Hematopoietic multipotent progenitor cell (in vitro differentiated cells): ENCODE results near the gene SKA2. TPM values are rescaled to one million over a fixed set of nuclear protein-coding genes. Genes with fewer than 3 reads are reported as not detected.
"Not testable (repeated sequence)": the region's sequence is repeated elsewhere in the genome, so short reads cannot be mapped to it uniquely, and the experiment has no call there.

Experiments
- DNase-seq, 3 donors: peaks; one replicate each; pipeline ENCODE4 v3.0.0-alpha.2; 2011 to 2015; ENCODE audit warnings: low read depth in 2 of 3, low spot score in 2 of 3
- total RNA-seq: library from RNA; depleted of rRNA; stranded (reverse); fragments of >200 nt; gene quantifications from one replicate; pipeline ENCODE4 v1.2.3, GENCODE V29; 2012

The SKA2 gene
- total RNA-seq, 1 donor: 6.2 TPM

- DNase-seq: no peak
Observed at GRCh38 chr17:59152925-59153324, 2.1 kb downstream of the SKA2 start.

DNA sequence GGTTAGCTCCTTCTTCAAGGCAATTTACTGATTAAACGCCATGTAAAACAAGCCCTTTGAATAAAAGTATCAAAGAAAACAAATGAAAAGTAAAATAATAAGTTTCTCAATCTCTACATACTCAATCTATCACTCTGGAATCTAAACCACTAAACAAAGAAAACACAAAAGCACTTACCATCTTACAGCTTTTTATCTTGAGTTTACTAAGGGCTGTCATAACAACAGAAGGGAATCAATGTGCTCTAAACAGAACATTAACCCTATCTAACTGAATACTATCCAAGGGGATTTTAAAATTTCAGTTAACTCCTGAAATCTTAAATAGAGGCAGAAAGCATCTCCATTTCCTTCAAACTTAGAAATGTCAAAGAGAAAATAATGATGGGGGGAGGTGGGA, 3.4 kb downstream of the SKA2 start:
- DNase-seq: no peak

- no peak for DNase-seq
Observed at GRCh38 chr17:59151006-59151405, 4.0 kb downstream of the SKA2 start.

- DNase-seq: peak in 1 of 3 donors; percentile 7
Observed at GRCh38 chr17:59149841-59150511, 5.0 kb downstream of the SKA2 start.

DNA sequence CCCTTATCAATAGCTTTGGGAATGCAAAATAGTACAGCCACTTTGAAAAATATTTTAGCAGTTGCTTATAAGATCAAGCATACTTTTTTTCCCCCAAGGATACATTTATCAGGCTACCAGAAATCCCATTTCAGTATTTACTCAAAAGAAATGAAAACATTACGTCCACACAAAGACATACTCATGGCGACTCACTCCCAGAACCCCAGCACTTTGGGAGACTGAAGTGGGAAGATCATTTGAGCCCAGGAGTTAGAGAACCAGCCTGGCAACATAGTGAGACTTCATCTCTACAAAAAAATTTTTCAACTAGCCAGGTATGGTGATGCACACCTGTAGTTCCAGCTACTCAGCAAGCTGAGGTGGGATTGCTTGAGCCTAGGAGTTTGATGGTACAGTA, 5.9 kb downstream of the SKA2 start:
- no peak for DNase-seq

DNA sequence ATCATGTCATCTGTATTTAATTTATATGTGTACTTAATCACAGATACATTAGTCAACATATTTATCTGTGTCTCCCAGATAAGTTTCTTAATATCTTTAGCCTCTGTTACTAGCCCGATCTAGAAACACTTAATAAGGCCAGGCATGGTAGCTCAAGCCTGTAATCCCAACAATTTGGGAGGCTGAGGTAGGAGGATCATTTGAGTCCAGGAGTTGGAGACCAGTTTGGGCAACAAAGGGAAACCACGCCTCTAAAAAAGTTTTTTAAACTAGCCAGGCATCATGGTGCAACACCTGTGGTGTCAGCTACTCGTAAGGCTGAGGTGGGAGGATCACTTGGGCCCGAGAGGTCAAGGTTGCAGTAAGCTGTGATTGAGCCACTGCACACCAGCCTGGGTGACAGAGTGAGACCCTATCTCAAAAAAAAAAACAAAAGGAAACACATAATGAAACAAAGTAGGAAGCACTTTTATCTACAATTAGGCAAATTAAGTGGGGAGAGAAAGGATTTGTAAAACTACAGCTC, 9.4 kb downstream of the SKA2 start:
- no peak for DNase-seq

- no peak for DNase-seq
Observed at GRCh38 chr17:59141860-59142259, 13.1 kb downstream of the SKA2 start.

DNA sequence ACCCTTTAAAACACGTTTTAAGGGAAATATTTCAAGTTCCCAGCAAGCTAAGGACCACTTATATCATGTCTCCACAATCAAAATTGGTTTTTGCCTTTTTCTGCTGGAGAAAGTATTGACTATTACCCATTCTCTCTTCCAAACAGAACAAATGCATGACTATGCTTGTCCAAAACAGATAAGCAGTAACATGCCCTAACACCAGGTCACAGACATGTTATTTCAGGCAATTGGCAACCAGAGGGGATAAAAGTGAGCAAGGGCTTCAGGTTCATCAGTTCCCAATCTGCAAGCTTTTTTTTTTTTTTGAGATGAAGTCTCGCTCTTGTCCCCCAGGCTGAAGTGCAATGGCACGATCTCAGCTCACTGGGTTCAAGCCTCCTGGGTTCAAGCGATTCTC, 15.0 kb downstream of the SKA2 start:
- DNase-seq: no peak

GRCh38 chr17:59138339-59138738, 16.6 kb downstream of the SKA2 start:
- not testable (repeated sequence) for DNase-seq

DNA sequence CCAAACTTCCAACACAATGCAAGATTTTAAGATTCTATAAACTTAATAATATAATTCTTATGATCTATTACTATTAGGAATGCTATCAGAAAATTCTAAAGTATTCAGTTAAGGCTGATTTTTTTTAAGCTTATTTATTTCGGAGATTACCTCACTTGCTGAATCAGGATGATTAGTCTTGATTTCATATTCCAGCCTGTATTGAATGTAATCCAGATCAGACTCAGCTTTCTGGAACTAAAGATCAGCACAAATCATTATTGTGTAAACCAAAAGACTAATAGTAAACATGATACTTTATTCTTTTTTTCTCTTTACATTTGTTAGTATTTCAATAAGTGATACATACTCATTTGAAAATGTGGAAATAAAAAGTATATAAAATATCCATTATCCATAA, 23.9 kb downstream of the SKA2 start:
- DNase-seq: no peak

GRCh38 chr17:59129814-59130213, 25.2 kb downstream of the SKA2 start:
- DNase-seq: no peak

GRCh38 chr17:59126809-59127417, 28.1 kb downstream of the SKA2 start:
- no peak for DNase-seq

DNA sequence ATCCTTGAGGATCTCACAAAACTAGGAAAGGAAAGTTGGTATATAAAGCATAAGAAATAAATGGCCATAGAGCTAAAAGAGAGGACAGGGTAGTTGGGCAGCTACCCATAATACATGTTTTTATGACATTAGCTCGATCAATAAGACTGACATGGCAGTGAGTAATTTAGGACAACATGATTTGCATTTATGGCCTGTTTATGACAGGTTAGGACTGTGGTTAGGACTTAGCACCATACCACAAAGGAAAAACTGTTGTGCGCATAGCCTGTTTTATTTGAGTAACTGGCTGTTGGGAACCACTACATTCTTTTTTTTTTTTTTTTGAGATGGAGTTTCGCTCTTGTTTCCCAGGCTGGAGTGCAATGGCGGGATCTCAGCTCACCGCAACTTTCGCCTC, 30.3 kb downstream of the SKA2 start:
- no peak for DNase-seq

GRCh38 chr17:59121901-59122480, 33.0 kb downstream of the SKA2 start:
- no peak for DNase-seq

- DNase-seq: no peak
Observed at GRCh38 chr17:59115474-59115873, 39.5 kb downstream of the SKA2 start.

DNA sequence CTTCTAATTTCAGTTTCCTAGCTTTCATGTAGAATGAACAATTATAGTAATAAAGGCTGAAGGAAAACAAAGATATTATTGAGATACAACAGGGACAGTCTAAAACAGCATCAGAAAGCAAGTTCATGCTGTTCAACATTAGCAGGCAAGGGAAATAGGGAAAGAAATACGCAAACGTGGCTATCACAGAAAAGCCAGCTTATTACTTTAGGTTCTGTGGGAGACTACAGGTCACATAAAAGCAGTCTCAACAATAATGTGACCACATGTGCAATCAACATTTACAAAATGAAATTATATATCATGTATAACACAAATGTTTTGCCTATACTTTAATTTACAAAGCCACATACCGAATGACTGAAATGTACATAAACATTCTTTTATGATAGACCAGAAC, 43.4 kb downstream of the SKA2 start:
- DNase-seq: no peak

DNA sequence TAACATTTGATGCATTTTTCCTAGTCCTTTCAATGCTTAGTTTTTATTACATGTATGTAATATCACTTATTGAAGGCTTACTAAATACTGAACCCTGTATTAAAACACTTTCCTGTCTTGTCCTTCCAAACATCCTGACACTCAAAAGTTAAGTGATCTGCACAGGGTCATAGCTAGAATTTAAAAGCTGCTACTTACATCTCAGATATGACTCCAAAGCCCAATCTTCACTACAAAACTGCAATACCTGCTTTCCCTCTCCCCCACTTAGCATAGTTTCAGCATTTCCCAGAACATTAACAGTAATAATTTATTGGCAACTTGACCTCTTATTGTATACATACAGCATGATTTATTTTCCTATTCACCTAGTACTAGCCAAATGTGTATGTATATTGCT, 44.0 kb downstream of the SKA2 start:
- DNase-seq: no peak

GRCh38 chr17:59108400-59109102, 46.4 kb downstream of the SKA2 start:
- DNase-seq: no peak

GRCh38 chr17:59107306-59107670, 47.7 kb downstream of the SKA2 start:
- no peak for DNase-seq

DNA sequence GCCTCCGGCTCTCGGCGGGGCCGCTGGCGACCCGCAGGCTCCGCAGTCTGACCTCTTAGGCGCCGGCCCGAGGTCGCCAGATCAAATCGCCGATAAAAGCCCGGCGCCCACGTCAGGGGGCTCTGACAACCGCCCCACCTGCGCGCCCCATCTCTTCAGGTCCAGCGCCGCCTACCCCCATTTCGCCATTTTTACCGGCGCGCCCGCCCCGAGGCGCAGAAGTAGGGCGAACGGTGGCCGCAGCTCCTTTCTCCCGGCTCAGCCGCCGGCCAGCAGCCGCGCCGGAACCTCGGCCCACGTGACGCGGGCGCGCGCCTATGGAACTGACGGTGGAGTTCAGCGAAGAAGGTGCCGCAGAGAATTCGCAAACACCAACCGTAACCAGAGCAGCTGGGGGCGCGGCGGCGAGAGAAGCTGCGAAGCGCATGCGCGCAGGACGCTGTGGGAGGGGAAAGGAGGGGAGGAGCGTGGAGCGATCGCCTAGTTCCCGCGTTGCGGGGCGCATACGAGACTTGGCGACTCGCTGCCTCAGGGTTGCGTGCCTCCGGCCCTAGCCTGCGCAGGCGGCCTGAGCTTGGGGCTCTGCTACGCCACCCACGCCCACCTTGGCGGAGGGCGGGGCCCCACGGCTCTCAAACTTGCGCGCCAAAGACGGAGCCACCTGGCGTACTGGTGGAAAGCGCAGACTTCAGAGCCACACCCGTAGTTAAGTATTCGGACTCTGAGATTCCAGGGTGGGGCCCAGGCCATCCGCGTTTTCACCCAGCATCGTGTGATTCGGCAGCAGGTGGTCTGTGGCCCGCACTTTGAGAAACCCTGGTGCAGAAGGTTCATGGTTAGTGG, 48.3 kb downstream of the SKA2 start, which contains the start of gene TRIM37:
Gene TRIM37 (minus strand): TSS at position 418 of the 843 bp plus-strand sequence. CDS start 419 bp downstream, outside the sequence.
- DNase-seq: peak; percentile 99 to 100 (median 99)
